Hindlimb muscle (tissue), 1 donor: ENCODE results near the gene OR2T12. TPM values are rescaled to one million over a fixed set of nuclear protein-coding genes. Genes with fewer than 3 reads are reported as not detected.
"Not testable (repeated sequence)": the region's sequence is repeated elsewhere in the genome, so short reads cannot be mapped to it uniquely, and the experiment has no call there.

ENCODE experiments used
- DNase-seq: peaks from one replicate; pipeline ENCODE4 v3.0.0-alpha.2; 2013
- polyA plus RNA-seq: library from polyadenylated mRNA; unstranded; fragments of 120-200 nt; gene quantifications from one replicate; pipeline ENCODE4 v1.2.1, GENCODE V29; 2013; ENCODE audit not compliant: insufficient read length

Gene OR2T12, protein sequence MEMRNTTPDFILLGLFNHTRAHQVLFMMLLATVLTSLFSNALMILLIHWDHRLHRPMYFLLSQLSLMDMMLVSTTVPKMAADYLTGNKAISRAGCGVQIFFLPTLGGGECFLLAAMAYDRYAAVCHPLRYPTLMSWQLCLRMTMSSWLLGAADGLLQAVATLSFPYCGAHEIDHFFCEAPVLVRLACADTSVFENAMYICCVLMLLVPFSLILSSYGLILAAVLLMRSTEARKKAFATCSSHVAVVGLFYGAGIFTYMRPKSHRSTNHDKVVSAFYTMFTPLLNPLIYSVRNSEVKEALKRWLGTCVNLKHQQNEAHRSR
- polyA plus RNA-seq: not detected

GRCh38 chr1:248303324-248303723 lies at the start of gene OR2T12:
Gene OR2T12, minus strand, starts transcription at chr1:248303424. Its CDS starts 7,846 bp downstream, at chr1:248295578.
- DNase-seq: no peak

DNA sequence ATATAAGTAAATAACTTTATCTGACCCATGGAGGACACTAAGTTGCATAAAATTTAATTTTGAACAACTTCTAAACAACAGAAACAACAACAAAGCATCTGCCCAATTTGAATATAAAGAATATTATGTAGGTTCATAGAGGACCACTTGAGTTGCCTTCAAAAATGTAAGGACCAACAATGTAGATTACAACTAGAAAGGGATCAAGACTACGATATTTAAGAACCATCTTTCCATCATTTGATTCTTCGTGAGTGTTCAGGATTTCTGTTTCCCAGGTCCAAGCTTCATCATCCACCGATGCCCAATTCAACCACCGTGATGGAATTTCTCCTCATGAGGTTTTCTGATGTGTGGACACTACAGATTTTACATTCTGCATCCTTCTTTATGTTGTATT lies 45.3 kb upstream of the OR2T12 start, which contains the start of gene OR14C36:
TSS of gene OR14C36 (plus strand) at position 301 of the 400 bp plus-strand sequence. CDS start at position 301, 0 bp downstream.
- DNase-seq: no peak

- DNase-seq: no peak
Observed at GRCh38 chr1:248343451-248343850, 40.2 kb upstream of the OR2T12 start.

GRCh38 chr1:248324468-248324867 lies 21.2 kb upstream of the OR2T12 start, which contains the start of gene OR2M7:
Gene OR2M7, minus strand, starts transcription at chr1:248324568. Its CDS starts 0 bp downstream, at chr1:248324568.
- no peak for DNase-seq

- no peak for DNase-seq
Observed at GRCh38 chr1:248316796-248317195, 13.6 kb upstream of the OR2T12 start.

DNA sequence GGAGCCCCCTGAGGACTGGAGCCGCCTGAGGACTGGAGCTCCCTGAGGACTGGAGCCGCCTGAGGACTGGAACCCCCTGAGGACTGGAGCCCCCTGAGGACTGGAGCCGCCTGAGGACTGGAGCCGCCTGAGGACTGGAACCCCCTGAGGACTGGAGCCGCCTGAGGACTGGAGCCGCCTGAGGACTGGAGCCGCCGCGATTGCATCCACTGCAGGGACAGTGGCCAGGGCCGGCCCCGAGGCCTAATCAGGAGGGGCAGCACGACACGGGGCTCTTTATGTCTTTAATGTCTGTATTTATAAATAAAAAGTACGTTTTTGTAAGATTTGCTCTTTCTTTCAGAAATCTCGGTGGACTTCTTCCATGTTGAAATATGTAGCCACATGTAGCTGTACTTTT lies 3.5 kb upstream of the OR2T12 start:
- not testable (repeated sequence) for DNase-seq

DNA sequence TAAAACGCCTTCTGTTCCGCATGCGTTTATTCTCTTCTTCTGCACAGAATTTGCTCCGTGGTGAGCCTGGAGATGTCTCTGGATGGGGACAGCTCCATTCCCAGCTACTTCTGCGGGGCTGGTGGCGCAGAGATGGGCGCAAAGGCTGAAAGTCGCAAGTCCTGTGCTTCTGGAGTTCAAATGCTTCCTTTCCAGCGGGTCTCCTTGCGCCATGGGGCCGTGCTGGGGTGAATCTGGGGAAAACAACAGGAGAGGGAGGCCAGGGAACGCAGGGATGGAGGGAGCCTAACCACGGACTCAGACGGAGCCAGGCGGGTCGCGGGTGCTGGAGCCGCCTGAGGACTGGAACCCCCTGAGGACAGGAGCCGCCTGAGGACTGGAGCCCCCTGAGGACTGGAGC lies 2.9 kb upstream of the OR2T12 start:
- DNase-seq: no peak

DNA sequence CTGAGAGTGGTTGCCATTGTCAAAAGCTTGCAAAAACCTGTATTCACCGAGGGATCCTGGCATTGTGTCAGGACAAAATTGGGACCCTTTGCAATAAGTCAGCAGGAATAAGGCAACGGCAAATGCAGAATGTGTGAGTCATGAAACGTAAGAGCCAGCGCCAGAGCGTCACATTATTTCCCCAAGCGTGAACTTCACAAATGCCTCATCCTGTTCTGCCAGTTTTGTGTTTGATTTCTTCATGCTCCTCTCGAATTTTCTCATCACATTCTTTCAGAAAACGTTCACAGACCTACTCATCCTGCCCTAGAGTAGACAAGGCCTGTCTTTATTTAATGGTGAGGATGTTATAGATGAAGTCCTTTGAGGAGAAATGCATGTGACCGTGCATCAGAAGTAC lies 2.4 kb upstream of the OR2T12 start:
- DNase-seq: not testable (repeated sequence)

DNA sequence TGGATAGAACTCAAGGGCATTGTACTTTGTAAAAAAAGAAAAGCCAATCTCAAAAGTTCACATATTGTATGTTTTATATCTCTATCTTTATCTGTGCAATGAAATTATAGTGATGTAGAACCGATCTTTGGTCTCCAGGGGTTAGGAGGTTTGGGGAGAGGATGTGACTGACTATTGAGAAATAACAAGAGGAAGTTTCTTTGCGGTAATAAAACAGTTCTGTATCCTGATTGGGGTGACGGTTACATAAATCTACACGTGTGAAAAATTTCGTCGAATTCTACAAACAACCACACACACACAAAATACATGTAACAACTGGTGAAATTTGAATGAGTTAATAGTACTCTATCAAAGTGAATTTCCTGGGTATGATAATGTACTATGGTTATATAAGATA lies 14.8 kb downstream of the OR2T12 start:
- DNase-seq: no peak

DNA sequence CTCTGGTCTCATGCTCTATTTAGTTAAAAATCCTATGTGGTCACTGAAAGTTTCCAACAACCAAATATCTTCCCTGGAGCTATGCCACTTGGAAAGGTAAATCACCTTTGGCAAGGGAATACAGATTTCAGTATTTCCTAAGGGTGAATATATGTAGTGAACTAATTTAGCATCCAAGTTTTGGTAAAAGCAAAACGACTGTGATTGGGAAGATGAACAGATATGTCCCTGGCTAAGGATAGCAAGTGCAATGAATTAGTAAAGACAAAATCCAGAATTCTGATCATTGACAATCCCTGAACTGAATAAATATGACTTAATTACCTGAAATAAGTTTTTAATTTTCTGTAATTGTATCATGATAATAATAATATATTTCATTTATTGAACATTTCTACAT lies 25.3 kb downstream of the OR2T12 start, which contains the start of gene OR2T33:
TSS of gene OR2T33 (minus strand) at position 101 of the 400 bp plus-strand sequence. CDS start 4,162 bp downstream, outside the sequence.
- DNase-seq: no peak

DNA sequence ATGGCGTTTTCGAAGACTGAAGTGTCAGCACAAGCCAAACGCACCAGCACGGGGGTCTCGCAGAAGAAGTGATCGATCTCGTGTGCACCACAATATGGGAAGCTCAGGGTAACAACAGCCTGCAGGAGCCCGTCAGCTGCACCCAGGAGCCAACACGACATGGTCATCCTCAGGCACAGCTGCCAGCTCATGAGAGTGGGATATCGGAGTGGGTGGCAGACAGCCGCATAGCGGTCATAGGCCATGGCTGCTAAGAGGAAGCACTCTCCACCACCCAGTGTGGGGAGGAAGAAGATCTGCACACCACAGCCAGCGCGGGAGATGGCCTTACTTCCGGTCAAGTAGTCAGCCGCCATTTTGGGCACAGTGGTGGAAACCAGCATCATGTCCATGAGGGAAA lies 30.0 kb downstream of the OR2T12 start:
- DNase-seq: not testable (repeated sequence)

- DNase-seq: no peak
Observed at GRCh38 chr1:248268178-248268577, 35.0 kb downstream of the OR2T12 start.

DNA sequence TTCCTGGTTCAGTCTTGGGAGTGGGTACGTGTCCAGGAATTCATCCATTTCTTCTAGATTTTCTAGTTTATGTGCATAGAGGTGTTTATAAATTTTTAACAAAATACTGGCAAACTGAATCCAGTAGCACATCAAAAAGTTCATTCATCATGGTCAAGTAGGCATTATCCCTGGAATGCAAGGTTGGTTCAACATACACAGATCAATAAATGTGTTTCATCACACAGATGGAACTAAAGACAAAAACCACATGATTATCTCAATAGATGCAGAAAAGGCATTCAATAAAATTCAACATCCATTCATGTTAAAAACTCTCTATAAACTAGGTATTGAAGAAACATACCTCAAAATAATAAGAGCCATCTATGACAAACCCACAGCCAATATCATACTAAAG lies 43.9 kb downstream of the OR2T12 start:
- DNase-seq: not testable (repeated sequence)

DNA sequence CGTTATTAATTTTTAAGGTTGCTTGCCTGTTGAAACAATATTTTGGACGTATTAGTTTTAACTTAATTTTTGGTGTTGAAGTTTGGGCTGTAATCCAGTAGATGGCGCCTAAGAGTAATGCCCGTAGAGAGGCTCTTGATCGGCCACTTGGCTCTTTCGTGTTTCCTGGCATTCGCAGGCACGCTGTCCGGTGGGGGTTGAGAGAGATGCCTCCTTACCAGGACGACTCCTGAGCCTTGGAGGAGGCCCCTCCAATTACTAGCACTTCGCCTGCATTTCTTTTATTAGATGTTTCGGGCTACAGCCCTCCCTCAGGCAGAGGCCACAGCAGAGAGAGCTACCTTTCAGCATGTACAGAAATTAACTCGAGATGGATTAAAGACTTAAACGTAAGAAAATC lies 60.0 kb downstream of the OR2T12 start:
- no peak for DNase-seq

Other genes with a start within 250 kb of the OR2T12 start
- gene OR2L13, start 208.2 kb downstream of the OR2T12 start, polyA plus RNA-seq: not detected
- gene OR2M5, start 158.3 kb downstream of the OR2T12 start, polyA plus RNA-seq: not detected
- gene OR2M2, start 128.6 kb downstream of the OR2T12 start, polyA plus RNA-seq: not detected
- 0.03 TPM for gene OR2M3, start 106.2 kb downstream of the OR2T12 start, polyA plus RNA-seq
- gene OR2M4, start 72.0 kb downstream of the OR2T12 start, polyA plus RNA-seq: not detected
- not detected for gene OR2T33, start 25.4 kb downstream of the OR2T12 start, polyA plus RNA-seq
- not detected for gene OR2M7, start 21.1 kb upstream of the OR2T12 start, polyA plus RNA-seq
- not detected for gene OR14C36, start 45.4 kb upstream of the OR2T12 start, polyA plus RNA-seq
- not detected for gene OR2T4, start 58.2 kb upstream of the OR2T12 start, polyA plus RNA-seq
- gene OR2T6, start 72.3 kb upstream of the OR2T12 start, polyA plus RNA-seq: not detected
- gene OR2T1, start 99.6 kb upstream of the OR2T12 start, polyA plus RNA-seq: not detected
- not detected for gene OR2T2, start 142.2 kb upstream of the OR2T12 start, polyA plus RNA-seq
- gene OR2T3, start 169.9 kb upstream of the OR2T12 start, polyA plus RNA-seq: not detected
- gene OR2T5, start 185.2 kb upstream of the OR2T12 start, polyA plus RNA-seq: not detected
- not detected for gene OR2G6, start 204.6 kb upstream of the OR2T12 start, polyA plus RNA-seq